HG03460 (cell line): ENCODE results near the gene KRT8.

Experiments
- ATAC-seq: cut with Tn5 transposase; IDR thresholded peaks from one replicate; pipeline ENCODE4 v1.9.1; 2021; ENCODE audit not compliant: unreplicated experiment

KRT8 gene

GRCh38 chr12:52849511-52849910 is 55.4 kb downstream of the KRT8 start:
- no peak for ATAC-seq

DNA sequence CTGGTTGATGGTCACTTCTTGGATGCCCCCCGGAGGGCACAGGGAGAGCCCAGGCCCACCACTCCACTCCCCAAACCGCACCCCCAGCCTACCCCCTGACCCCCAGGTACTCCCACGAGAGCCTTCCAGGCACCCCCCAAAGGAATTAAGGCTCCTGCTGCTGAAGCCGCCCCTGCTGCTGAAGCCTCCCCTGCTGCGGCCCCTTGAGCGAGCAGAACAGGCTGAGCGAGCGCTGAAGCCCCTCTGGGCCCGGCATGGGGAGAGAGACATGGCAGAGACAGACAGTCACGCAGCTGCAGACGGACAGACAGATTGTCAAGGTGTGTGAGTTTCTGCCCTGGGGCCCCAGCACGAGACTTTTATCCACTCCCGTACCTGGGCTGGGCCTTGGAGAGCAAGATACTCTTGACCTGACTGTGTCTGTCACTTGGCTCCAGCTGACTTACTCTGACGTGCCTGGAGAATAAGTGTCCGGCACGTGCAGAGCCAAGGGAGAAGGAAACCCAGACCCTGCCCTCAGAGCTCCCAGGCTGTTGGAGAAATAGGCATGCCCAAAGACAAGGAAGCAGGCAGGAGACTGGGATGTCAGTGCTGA is 56.1 kb downstream of the KRT8 start, which contains the start of gene KRT78:
TSS of gene KRT78 (minus strand) at position 334 of the 595 bp plus-strand sequence. CDS start at position 270, 64 bp downstream.
- no peak for ATAC-seq

DNA sequence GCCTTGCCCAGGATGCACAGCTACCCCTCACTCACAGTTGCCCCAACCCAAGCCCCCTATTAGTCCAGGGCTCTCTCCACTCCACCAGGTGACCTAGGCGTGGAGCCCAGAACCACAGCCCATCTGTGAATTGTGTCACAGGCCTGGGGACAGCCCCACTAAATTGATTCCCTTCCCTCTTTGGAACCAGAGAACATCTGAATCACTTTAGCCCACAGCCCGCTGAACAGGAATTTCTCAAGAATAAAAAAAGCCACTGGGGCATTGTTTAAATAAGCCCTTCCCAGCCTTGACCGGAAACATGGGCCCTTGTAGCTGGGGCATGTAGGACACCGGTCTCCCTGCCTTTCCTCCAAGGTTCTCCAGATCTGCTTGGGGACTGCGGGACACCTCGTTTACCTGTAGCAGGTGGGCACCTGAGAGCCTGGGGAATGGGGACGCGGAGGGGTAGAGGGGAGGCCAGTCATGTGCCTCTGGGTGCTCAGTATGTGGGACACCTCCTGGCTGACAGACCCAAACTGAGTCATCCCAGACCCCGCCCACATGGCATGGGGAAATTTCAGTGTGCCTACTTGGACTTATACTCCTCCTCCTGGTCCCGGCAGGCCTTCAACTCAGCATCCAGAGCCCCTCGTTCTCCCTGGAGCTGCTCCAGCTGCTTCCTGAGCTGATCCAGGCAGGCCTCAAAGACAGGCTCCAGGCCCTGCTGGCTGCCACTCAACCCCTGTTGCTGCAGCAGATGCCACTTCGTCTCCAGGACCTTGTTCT is 57.4 kb downstream of the KRT8 start:
- no peak for ATAC-seq
